GM21515 (cell line): ENCODE data around the gene AK8.
"Not testable (repeated sequence)": the region's sequence is repeated elsewhere in the genome, so short reads cannot be mapped to it uniquely, and the experiment has no call there.

Source experiments
- ATAC-seq: cut with Tn5 transposase; IDR thresholded peaks from one replicate; pipeline ENCODE4 v1.9.1; 2021; ENCODE audit not compliant: unreplicated experiment

The AK8 gene

DNA sequence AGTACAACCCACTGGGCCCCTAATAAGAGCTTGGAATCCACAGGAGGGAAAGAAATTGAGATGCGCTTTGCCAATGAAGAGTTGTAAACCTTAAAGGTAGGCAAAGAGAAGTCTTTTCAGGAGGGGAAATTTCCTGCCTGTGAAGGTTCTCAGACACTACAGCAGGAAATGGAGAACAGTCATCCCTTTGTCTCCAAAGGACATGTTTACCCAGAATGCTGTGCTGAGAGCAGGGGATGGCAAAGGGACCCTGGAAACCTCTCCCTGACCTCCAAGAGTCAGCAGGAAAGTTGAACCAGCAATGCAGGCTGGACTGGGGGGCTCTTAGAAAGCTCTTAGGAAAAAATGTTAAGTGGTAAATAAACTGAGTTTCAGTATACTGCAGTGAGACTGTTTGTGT lies 103.2 kb downstream of the AK8 start:
- ATAC-seq: no peak

DNA sequence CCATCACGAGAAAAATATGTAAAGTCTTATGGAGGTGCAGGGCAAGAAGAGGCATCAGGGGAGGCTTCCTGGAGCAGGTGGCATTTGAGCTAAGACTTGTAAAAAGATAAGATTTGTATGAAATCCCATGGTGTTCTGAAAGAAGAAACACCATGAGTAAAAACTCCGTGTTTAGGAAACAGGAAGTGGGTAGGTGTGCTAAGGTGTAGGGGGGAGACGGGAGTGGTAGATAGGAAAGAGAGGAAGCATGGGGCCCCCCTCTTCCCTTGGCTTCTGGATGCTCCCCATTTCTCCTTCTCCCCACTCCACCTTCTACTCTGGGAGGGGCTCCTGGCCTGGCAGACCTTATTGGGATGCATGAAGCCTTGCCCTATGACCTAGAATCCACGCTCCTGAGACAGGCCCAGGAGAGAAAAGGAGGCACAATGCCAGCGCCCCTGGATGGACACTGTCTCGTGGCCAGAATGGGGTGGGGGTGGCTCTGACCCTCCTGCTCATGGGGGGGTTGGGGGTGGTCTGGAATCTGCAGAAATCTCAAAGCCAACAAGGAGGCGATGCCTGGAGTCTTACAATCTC lies 104.2 kb downstream of the AK8 start:
- ATAC-seq: no peak

DNA sequence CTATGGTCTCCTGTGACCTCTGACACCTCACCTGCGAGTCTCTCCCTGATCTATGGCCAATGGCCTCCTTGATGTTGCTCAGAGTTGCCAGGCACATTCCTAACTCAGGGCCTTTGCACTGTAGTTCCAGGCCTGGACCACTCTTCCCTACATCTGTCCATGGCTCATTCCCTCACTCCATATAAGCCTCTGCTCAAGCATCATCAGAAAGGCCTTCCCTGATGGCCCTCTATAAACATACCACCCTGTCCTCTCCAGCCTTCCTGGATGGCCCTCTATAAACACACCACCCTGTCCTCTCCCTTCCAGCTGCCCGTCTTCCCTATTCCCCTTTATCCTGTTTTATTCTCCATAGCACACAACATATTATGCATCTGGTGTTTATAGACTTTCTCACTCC lies 105.0 kb downstream of the AK8 start:
- ATAC-seq: no peak

DNA sequence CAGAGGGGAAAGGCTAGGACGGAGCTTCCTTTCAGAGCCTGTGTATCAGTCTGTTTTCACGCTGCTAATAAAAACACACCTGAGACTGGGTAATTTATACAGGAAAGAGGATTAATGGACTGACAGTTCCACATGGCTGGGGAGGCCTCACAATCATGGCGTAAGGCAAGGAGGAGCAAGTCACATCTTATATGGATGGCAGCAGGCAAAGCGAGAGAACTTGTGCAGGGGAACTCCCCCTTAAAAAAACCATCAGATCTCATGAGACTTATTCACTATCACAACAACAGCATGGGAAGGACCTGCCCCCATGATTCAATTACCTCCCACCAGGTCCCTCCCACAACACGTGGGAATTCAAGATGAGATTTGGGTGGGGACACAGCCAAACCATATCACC lies 106.3 kb downstream of the AK8 start:
- not testable (repeated sequence) for ATAC-seq

DNA sequence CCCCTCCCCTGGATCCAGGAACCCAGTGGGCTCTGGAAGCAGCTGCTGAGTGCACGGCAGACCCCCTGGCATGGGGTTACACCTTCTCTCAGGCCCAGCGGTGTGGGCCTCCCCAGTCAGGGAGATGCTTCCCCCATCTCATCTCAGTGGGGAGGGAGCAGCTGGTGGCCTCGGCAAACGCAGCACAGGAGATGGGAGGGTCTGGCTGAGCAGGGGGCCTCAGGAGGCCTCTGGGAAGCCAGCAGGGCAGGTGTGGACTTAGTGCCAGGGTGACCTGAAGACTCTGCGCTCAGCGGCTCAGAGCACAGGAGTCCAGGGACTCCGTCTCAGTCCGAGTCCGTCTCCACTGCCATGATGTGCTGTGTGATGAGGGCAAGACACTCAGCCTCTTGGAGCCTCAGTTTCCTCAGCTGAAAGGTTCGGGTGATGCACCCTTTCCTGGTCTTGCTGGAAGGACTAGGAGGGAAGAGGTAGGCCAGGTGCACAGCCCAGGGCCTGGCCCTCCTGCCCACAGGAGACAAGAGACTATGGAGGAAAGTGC lies 107.2 kb downstream of the AK8 start:
- ATAC-seq: no peak

DNA sequence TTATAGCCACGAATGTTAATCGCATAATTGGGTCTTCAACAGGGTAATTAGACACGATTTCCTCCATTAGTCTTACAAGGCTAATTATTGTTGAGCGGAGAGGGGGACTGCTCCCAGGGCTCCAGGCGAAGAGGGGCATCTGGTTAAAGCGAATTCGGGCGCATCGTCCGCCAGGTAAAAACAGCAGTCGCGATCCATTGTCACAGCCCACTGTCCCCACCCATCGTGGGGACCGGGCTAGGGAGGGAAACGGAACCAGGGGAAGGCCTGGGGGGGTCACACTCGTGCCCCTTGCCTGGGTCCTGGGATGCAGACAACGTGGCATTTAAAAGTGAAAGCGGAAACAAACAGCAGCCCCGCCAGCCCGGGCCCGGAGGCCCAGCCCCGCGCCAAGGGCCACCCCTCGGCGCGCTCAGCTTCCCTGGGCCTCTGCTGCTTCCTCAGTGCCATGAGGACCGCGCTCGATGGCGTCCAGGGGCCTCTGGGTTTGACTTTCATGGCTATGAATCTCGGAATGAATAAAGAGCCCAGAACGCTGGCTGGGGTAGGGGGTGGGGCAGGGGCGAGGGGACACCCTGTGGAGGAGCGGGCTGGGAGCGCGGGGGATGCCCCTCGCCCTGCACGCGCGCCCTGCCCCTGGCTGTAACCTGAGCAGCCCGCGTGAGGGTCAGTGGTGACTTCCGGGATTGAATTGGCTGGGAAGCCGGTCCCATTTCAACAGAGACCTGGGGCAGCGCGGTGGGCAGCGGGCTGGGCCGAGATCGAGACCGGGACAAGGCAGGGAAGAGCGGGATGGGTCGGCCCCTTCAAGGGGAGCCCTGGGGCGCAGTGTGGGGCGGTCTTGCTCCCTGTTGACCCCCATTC lies 107.9 kb downstream of the AK8 start:
- ATAC-seq: no peak

DNA sequence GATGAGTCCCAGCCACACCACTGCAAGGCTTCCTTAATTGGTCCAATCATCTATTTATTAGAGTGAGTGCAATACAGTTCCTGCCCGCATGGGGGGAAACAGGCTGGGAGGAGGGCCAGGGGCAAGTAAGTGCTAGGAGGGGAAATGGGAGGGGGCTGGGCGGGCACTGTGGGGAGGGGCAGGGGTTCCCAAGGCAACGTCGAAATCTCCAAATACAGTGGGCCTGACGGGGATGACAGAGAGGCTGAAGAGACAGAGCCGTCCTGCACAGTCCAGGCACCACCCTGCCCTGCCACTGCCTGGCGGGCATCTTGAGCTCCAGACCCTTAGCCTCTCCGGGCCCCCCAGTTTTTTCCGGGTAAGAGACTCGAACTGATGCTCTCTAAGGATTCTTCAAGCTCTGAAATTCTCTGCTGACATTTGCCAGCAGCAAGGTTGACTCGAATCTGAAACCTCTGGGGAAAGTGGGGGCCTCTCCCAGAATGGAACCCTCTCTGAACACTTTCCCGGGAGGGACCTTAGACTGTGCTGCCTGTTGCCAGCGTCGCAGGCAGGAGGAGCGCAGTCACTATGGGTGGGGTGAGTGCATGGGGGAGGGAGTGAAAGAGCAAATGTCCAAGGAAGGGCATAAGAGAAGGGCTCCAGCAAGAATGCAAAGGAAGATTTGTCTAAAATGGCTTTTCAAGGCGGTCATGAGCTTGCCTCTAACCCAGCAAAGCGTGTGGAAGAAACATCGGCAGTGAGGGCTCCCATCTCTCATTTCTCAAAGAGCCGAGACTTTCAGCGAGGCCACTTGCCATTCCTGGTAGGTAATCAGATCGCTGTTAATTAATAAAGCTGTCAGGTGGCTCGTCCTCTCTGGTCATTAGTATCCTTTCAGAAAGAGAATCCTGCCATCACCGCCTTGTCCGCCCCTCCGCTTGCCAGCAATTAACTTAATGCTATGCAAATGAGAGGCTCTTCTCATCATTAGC lies 108.9 kb downstream of the AK8 start:
- no peak for ATAC-seq

DNA sequence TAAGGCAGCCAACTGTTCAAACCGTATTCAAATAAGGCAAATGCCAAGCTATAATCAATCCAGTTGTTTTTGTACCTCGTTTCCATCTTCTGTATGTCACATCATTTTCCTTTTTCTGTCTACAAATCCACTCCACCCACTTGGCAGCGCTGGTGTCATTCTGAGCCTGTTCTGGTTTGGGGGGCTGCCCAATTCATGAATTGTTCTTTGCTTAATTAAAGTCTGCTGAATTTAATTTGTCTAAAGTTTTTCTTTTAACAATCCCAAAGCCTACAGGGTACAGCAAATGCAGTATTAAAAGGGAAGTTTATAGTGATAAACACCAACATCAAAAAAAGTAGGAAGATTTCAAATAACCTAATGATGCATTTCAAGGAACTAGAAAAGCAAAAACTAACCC lies 114.5 kb downstream of the AK8 start:
- no peak for ATAC-seq

DNA sequence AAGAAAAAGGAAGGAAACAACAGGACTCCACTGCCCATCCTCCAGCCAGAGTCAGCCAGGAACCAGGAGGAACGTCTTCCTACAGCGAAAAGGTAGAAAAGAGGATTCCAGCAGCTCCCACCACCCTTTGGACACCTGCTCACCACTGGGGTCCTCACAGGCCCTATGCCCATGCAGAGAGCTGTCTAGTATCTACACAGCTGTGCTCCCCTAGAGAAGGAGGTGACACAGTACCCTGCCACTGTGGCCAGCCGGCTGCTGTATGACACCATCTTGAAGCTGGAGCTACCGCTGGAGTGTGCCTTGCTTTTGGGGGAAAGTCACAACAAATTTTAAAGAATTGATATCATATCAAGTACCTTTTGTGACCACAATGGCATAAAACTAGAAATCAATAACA lies 115.2 kb downstream of the AK8 start:
- no peak for ATAC-seq

DNA sequence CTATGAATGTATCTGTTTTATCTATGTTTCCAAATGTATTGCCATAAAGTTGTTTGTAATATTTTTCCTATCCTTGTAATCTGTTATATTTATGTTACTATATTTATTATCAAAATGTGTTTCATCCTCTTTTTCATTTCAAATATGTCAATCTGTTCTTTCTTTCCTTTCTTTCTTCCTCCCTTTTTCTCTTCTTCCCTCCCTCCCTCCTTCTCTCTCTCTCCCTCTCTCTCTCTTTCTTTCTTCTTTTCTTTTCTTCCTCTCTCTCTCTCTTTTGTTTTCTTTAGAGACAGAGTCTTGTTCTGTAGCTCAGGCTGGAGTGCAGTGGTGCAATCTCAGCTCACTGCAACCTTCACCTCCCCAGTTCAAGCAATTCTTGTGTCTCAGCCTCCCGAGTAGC lies 116.5 kb downstream of the AK8 start:
- ATAC-seq: no peak

DNA sequence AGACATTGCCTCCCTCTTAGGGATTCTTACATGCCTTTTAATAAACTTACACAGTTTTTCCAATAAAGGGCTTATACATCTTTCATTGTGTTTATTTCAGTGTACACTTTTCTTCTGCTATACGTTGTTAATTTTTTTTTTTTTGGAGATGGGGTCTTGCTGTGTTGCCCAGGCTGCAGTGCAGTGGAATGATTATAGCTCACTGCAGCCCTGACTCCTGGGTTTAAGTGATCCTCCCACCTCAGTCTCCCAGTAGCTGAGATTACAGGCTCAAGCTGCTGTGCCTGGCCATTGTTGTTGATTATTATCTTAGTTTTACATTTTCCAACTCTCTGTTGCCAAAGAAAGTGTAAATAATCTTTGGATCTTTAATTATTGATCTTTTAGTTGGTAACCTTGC lies 118.0 kb downstream of the AK8 start:
- ATAC-seq: no peak

DNA sequence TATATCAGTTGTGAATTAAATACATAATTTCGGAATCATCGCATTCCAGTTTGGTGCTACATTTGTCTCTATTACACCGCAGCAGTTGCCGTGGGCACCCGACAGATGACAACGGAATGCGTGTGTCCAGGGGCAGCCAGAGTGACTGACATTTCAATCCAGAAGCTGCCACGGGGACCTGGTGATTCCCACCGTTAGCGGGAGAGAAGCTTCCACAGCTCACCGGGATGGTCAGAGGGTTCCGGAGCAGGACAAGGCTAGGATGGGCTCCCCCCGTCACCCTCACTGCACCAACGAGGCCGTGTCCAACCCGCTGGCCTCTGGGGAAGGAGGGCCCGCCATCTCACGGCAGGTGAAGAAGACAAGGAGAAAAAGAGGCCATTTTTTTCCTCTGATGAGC lies 121.1 kb downstream of the AK8 start:
- no peak for ATAC-seq

DNA sequence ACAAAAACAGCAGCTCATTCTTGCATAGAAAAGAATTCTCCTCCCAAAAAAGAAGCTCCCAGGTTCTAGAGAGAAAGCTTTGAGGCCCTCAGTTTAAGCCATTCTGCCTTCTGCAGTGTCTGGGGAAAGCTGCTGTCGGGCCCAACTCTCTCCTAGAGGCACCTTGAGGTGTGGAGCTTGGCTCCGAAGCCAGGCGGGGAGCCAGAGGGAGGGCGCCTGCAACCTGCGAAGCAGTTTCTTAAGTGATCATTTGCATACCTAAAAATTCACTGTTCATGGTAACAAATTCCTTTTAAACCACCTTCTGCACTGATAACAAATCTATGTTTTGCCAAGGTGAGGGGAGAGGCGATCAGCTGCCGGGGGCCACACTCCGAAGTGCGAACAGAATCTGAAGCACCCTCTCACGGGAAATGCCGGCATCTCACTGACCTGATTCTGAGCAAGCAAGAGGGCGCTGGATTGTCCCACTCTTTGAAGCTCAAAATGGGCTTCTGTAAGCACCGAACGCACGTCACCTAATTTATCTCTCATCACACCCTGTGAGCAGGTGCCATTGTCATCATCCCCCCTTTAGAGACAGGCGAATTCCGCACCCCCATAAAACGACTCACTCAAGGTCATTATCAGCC lies 121.8 kb downstream of the AK8 start:
- no peak for ATAC-seq

DNA sequence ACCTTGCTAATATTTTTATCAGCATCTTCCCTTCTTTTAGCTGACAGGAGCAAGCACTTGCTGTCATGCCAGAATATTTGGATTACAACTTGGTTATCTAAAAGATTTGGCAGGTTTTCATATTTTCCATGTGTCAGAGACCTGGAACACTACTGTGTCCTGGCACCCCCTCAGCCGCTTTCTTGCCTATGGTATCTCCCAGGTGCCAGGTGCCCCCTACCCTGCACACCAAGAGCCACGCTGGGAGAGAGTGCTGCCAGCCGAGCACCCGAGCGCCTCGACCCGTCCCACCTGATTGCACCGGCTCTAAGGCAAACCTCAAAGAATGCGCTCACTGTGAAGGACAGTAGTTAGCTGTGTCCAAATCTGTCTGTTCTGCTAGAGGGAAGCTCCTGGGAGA lies 123.0 kb downstream of the AK8 start:
- no peak for ATAC-seq

DNA sequence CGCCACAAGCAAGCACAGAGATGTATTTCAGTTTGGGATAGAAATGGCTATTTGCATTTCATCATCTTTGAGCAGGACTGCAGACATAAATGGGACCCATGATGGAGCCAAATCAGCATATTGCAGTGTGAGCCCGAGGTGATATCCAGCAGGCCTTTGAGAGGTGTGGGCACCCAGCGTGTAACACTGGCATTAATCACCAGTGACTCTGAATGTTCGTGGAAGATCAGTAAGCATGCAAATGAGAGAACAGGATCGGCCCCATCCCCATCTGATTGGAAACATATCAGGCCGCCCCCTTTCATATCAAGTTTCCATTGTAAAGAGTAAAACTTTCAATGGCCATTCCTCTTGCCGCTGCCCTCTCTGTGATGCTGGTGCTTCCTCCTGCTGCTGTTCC lies 123.8 kb downstream of the AK8 start:
- ATAC-seq: no peak

DNA sequence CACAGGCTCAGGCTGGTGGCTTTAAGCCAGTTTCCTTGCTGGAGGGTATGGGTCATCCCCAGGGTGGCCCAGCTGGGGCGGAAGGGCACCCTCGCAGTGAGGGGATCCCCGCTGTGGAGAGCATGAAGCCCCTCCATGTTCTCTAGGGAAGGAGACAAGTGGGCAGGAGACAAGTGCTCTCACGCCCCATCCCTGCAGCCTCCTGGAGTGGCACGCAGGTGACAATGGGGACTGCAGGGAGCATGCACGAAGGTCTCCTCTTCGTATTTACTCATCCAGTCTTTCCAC lies 124.5 kb downstream of the AK8 start:
- ATAC-seq: no peak

DNA sequence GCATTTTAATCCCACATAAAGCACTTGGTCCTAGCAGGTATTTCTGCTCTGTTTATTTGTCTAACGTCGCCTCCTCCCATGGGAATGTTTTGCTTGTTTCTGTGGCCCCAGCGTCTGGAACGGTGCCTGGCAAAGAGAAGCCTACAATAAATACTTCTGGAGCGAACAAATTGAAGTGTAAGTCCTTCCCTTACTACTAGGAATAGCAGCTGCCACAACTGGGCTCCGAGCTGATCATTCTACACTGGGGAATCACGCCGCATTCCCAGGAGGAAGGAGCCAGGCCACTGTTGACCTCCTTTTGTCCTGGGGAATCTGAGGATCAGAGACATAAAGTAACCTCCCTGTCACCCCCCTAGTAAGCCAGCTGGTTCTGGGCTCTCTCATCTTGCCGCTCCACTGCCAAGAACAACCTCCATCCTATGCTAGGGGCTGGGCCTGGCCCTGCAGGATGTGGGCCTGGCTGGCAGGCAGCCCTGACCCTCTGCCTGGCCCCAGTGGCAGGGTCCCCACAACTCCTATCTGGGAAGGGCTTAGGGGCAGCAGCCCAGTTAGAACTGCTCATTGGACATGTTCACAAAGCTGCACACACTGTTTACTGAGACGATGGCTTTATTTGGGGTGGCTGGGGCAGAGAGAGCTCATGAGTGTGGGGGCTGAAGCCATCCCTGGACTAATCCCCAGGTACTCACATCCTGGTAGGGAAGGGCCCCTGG lies 125.0 kb downstream of the AK8 start:
- ATAC-seq: no peak

DNA sequence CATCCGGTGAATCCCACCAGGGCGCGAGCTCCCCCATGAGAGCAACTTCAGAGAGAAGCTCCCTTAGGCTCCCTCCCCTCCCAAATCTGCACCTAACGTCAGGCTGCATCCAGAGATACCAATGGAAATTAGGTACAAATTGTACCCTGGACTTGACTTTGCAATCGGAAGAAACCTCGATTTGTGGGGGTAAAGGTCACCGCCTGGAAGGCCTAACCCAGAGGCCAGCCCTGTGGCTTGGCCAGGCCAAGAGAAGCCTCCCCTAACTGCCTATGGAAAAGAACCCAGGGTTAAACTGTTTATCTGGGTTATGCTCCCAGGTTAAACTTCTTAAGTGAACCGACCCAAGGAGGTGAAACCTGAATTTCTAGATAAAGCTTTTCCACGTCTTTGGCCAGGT lies 127.4 kb downstream of the AK8 start:
- ATAC-seq: no peak

DNA sequence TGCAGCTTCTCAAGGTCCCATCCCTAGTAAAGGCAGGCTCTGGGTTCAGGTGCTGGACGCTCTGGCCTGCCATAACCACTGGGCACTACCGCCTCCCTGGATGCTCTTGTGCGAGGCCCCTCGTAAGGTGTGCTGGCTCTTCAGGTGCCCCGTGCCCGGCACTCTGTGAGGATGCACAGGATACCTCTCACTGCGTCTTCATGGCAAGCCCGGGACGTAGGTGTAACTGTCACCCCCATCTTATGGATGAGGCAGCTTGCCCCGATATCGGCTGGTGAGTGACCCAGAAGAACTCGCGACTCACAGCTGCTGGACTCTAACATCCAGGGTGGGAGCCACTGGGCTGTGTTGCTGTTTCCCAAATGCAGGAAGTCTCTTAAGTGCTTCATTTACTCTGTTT lies 128.8 kb downstream of the AK8 start:
- ATAC-seq: no peak

DNA sequence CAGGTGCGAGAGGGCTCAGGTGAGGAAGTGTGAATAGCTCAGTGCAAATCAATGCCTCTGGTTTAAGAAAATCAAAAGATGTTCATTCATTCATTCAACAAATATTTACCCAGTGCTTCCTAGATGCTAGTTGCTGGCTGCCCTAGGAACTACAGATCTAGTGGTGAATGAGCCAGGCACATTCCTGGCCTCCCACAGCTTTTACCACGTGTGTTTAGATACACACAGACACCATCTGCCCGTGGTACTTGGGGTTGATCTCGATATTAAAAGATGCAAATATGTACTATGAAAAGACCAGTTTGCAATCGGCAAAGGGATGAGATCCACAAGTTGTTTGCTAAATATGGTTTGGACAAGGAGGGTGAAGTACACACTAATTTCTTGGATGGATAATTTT lies 129.6 kb downstream of the AK8 start:
- ATAC-seq: no peak
